Spleen (tissue), 11 donors: Measurements from ENCODE around the gene LRMDA. TPM values are rescaled to one million over a fixed set of nuclear protein-coding genes. Genes with fewer than 3 reads are reported as not detected.

ENCODE experiments used
- DNase-seq: peaks from one replicate; pipeline ENCODE4 v3.0.0-alpha.2; 2020
- H3K27ac ChIP-seq, 8 donors: fragments of 200-600 bp; sonication (generic) in 7 of 8; 1 replicate in 4 of 8; 2 replicates in 4 of 8; pipeline versions ENCODE4 v1.5.0 to v1.8.0; 2016 to 2021; ENCODE audit warnings: inconsistent platforms in 4 of 8, mild to moderate bottlenecking in 4 of 8, moderate library complexity in 1 of 8
- H3K27me3 ChIP-seq, 7 donors: fragments of 200-600 bp; sonication (generic) in 6 of 7; replicated peaks in 1 of 7; 1 replicate in 4 of 7; 2 replicates in 3 of 7; pipeline versions ENCODE4 v1.5.0 to v1.8.0; 2016 to 2021; ENCODE audit warnings: inconsistent platforms in 3 of 7, mild to moderate bottlenecking in 1 of 7
- H3K36me3 ChIP-seq, 6 donors: fragments of 200-600 bp; sonication (generic) in 5 of 6; 1 replicate in 4 of 6; 2 replicates in 2 of 6; pipeline versions ENCODE4 v1.5.0 to v1.8.0; 2016 to 2021; ENCODE audit warnings: inconsistent platforms in 2 of 6
- H3K4me1 ChIP-seq, 6 donors: fragments of 200-600 bp; sonication (generic) in 5 of 6; 1 replicate in 3 of 6; 2 replicates in 3 of 6; pipeline versions ENCODE4 v1.5.0 to v1.8.0; 2016 to 2021; ENCODE audit warnings: inconsistent platforms in 3 of 6
- H3K4me3 ChIP-seq, 8 donors: fragments of 200-600 bp; sonication (generic) in 7 of 8; 1 replicate in 4 of 8; 2 replicates in 4 of 8; pipeline versions ENCODE4 v1.5.0 to v1.8.0; 2016 to 2021; ENCODE audit warnings: inconsistent platforms in 4 of 8, mild to moderate bottlenecking in 4 of 8, moderate library complexity in 2 of 8
- H3K9me3 ChIP-seq, 8 donors: fragments of 200-600 bp; sonication (generic) in 7 of 8; 1 replicate in 4 of 8; 2 replicates in 4 of 8; pipeline versions ENCODE4 v1.5.0 to v1.8.0; 2016 to 2021; ENCODE audit warnings: inconsistent platforms in 4 of 8
- POLR2A ChIP-seq, 3 donors: fragments of 450-650 bp; IDR thresholded peaks; one replicate each; pipeline ENCODE4 v1.5.1; 2017; ENCODE audit warnings: antibody characterized with exemption in 3 of 3, mild to moderate bottlenecking in 1 of 3
- POLR2AphosphoS5 ChIP-seq, 3 donors: sonication (generic); formaldehyde crosslinking; IDR thresholded peaks; one replicate each; pipeline ENCODE4 v1.5.1; 2017; ENCODE audit warnings: antibody characterized with exemption in 3 of 3
- WGBS, 5 donors: extraction: QIAGEN DNeasy Blood & Tissue Kit in 3 of 5; methylation state at CpG; one replicate each; pipeline versions ENCODE4 v1.1.5 to v1.1.7; 2013 to 2018; 5-methylcytosine and 5-hydroxymethylcytosine counted together
- intact Hi-C: fragments of 100-400 bp; cut with DNase I; formaldehyde crosslinking; loops from one replicate; pipeline ENCODE4 v1.15.0; 2023; ENCODE audit warnings: low total_unique reads
- polyA plus RNA-seq, 3 donors: library from polyadenylated mRNA; stranded (reverse); fragments of 200-250 nt; gene quantifications; one replicate each; pipeline ENCODE4 v1.2.1, GENCODE V29; 2013
- total RNA-seq, 7 donors: library from RNA; depleted of rRNA in 3 of 7; stranded (reverse); fragments of >200 nt in 3 of 7; fragmentation: NEBNext Ultra II Directional in 4 of 7; extraction: Animal tissue kit (Norgen Biotek cat#: 25700) in 4 of 7; gene quantifications; one replicate each; pipeline versions ENCODE4 v1.1.0 to v1.2.1, GENCODE V29; 2016 to 2021
- TF ChIP-seq, protein P1 (sequence below), 11 experiments: fragments of 200-600 bp in 7 of 11; fragments of 450-650 bp in 4 of 11; sonication (generic) in 4 of 11; IDR thresholded peaks in 8 of 11; conservative IDR thresholded peaks in 3 of 11; 1 replicate in 7 of 11; 2 replicates in 4 of 11; pipeline versions ENCODE4 v1.4.0 to v1.8.0; 2016 to 2021; ENCODE audit warnings: antibody characterized with exemption in 11 of 11, inconsistent platforms in 4 of 11, mild to moderate bottlenecking in 1 of 11
- donor health status: healthy with polysubstance abuse.
- donor health status: DM: no; HTN: no; CAD: no; lungs with moderate emphysema.
- donor health status: DM: no; HTN: no; CAD: no.
- donor health status: Bipolar disorder and iron deficiency.
- donor health status: healthy.
- donor health status: DM: no; HTN: no; CAD: no.
- donor health status: DM: yes; HTN: yes; CAD: no.

Gene LRMDA
- total and polyA plus RNA-seq, 10 donors, result 7.3 to 46.6 (median 28.2) TPM

DNA sequence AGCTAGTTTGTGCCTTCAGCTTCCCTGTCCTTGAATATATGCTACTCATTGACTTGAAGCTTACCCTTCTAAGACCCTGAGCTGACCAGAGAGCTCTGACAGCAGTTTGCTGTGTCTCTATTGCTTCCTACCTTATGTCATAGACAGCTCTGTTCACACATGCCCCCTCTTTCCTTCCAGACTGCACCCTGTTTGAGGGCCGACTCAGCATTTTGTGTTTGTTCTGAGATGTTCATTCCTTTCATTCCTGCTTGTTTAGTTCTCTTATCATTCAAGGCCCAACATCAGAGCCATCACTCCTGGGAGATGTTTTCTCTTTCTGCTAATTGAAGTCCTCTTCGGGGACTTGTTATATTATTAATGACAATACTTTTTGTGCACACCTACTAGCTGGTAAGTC, 518.9 kb downstream of the LRMDA start:
- no peak for DNase-seq

DNA sequence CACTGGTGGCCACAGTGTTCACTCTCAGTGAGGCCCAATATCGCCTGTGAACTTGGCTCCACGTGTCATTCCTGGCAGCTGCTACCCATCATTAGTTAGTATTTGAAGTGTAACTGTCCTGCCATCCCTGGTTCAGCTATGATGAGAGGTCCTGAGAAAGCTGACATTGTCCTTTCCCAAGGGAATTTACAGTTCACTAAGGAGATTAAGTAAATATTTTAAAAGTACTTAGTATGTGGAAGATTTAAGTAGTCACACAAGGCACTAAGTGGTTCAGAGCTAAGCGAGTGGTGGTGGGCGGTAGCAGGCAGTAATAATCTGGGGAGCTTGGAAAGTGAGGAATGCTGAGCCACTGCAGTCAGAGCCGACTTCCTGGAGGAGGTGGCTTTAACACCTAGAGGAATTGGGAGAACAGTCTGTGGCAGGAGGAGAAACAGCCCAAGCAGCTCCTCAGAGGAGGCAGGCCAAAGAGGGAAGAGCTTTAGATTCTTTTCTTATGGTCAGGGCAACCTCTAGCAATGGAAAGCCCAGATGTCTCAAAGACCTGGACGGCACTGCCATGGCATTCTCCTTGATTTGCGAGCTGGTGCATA, 519.7 kb downstream of the LRMDA start:
- 77 to 91% (median 85%) methylated on average over 7 of the region's 7 CpGs for WGBS, 5 donors
- no peaks in the 10 kb centered on the region for H3K36me3 ChIP-seq
- H3K4me1 ChIP-seq, result peaks cover 0 to 11% (median 0%) of the 10 kb centered on the region in 6 donors
- no peak overlapping the region for H3K27ac ChIP-seq
- no peak overlapping the region for H3K4me3 ChIP-seq
- intact Hi-C loops, result no loop called here
- no peak for DNase-seq
- TF ChIP-seq POLR2A (IDR thresholded peaks at IDR 0.05), result no peak
- no peak for TF ChIP-seq POLR2AphosphoS5 (IDR thresholded peaks at IDR 0.05)
- TF ChIP-seq, protein P1, sequence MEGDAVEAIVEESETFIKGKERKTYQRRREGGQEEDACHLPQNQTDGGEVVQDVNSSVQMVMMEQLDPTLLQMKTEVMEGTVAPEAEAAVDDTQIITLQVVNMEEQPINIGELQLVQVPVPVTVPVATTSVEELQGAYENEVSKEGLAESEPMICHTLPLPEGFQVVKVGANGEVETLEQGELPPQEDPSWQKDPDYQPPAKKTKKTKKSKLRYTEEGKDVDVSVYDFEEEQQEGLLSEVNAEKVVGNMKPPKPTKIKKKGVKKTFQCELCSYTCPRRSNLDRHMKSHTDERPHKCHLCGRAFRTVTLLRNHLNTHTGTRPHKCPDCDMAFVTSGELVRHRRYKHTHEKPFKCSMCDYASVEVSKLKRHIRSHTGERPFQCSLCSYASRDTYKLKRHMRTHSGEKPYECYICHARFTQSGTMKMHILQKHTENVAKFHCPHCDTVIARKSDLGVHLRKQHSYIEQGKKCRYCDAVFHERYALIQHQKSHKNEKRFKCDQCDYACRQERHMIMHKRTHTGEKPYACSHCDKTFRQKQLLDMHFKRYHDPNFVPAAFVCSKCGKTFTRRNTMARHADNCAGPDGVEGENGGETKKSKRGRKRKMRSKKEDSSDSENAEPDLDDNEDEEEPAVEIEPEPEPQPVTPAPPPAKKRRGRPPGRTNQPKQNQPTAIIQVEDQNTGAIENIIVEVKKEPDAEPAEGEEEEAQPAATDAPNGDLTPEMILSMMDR (IDR thresholded peaks at IDR 0.05 in 8 of 11, conservative IDR thresholded peaks at IDR 0.05 in 3 of 11), result no peak
- no peaks in the 10 kb centered on the region for H3K9me3 ChIP-seq
- H3K27me3 ChIP-seq, result no peaks in the 10 kb centered on the region

More for the DNA sequence above, 518.9 kb downstream of the LRMDA start:
- peaks cover 0 to 2% (median under 1%) of the 10 kb centered on the region in 8 donors for H3K9me3 ChIP-seq
- peaks cover 0 to 6% (median 0%) of the 10 kb centered on the region in 6 donors for H3K4me1 ChIP-seq
- intact Hi-C loops, result no loop called here
- H3K36me3 ChIP-seq, result no peaks in the 10 kb centered on the region
- H3K27me3 ChIP-seq, result no peaks in the 10 kb centered on the region
- H3K4me3 ChIP-seq, result no peak overlapping the region
- H3K27ac ChIP-seq, result no peak overlapping the region
- WGBS, 5 donors, result 81 to 93% (median 87%) methylated on average over 2 of the region's 2 CpGs
- TF ChIP-seq POLR2A (IDR thresholded peaks at IDR 0.05), result no peak
- TF ChIP-seq POLR2AphosphoS5 (IDR thresholded peaks at IDR 0.05), result no peak
- TF ChIP-seq, protein P1 (IDR thresholded peaks at IDR 0.05 in 8 of 11, conservative IDR thresholded peaks at IDR 0.05 in 3 of 11), result no peak

DNA sequence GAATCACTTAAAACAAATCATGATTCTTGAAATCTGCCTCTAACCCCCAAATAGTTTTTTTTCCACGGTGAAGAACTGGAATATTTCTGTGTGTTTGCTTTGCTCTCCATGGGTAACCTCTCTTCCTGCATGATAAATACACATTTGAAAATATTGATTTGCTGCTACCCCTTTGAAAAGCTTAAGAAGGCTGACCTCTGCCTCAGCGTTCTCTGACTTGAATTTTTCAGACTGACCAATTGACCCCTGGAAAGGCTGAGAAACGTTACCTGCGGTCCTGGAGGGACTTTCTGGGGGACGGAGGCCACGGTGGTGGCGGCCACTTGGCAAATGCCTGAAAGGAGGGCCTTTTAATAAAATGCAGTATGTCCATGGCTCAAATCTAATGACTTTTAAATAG, 520.2 kb downstream of the LRMDA start:
- H3K9me3 ChIP-seq, result no peaks in the 10 kb centered on the region
- DNase-seq, result no peak
- no peaks in the 10 kb centered on the region for H3K27me3 ChIP-seq
- TF ChIP-seq POLR2AphosphoS5 (IDR thresholded peaks at IDR 0.05), result no peak
- TF ChIP-seq POLR2A (IDR thresholded peaks at IDR 0.05), result no peak
- TF ChIP-seq, protein P1 (IDR thresholded peaks at IDR 0.05 in 8 of 11, conservative IDR thresholded peaks at IDR 0.05 in 3 of 11), result no peak
- peaks cover 0 to 15% (median 0%) of the 10 kb centered on the region in 6 donors for H3K4me1 ChIP-seq
- H3K4me3 ChIP-seq, result no peak overlapping the region
- no peak overlapping the region for H3K27ac ChIP-seq
- no peaks in the 10 kb centered on the region for H3K36me3 ChIP-seq
- intact Hi-C loops, result no loop called here
- 91 to 96% (median 93%) methylated on average over 7 of the region's 7 CpGs for WGBS, 5 donors

DNA sequence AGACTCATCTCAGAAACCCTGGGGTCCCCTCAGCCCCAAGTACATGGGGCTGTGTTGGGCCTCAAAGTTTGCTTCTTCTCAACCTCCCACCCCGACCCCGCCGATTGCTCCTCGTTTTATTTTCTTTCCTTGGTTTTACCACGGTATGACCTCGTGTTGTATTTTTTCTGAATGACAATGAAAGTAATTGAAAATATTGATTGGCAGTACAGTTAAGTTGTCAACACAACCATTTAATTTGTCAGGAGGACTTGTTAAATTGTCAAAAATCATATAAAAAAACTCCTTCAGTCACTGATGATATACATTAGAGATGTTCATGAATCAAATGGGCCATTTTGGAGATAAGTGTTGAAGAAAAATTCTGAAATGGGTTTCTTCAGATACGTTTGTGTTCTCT, 520.7 kb downstream of the LRMDA start:
- Histone ChIP-seq H3K36me3 (no peaks in the 10 kb centered on the region), H3K4me3 (no peak overlapping the region), H3K9me3 (no peaks in the 10 kb centered on the region), H3K27me3 (no peaks in the 10 kb centered on the region), H3K27ac (no peak overlapping the region), H3K4me1 (peaks cover 0 to 17% (median 0%) of the 10 kb centered on the region in 6 donors)
- TF ChIP-seq POLR2AphosphoS5 (IDR thresholded peaks at IDR 0.05) (no peak), POLR2A (IDR thresholded peaks at IDR 0.05) (no peak)
- TF ChIP-seq, protein P1 (IDR thresholded peaks at IDR 0.05 in 8 of 11, conservative IDR thresholded peaks at IDR 0.05 in 3 of 11), result no peak
- WGBS, 5 donors, result 86 to 96% (median 89%) methylated on average over 7 of the region's 7 CpGs
- intact Hi-C loops, result no loop called here
- DNase-seq, result no peak
